Measurements from ENCODE around the gene DISP3. TPM values are rescaled to one million over a fixed set of nuclear protein-coding genes. Genes with fewer than 3 reads are reported as not detected.

Gene DISP3
- total and polyA plus RNA-seq, 9 of the 15 experiments (the other 6 are each of a cell fraction or from before 2014, with no cell fraction given): 0.03 to 0.19 (median 0.15) TPM; not detected in 5

GRCh38 chr1:11472741-11473140 lies 6.2 kb upstream of the DISP3 start (continued):
- TF ChIP-seq ZFP91 (CRISPR knock-in tag; IDR thresholded peaks at IDR 0.05) (no peak), IRF2 (CRISPR knock-in tag; IDR thresholded peaks at IDR 0.05) (no peak), ELF2 (CRISPR knock-in tag; IDR thresholded peaks at IDR 0.05) (no peak), ZNF584 (CRISPR knock-in tag; IDR thresholded peaks at IDR 0.05; ENCODE audit: low read depth) (no peak), TAF15 (IDR thresholded peaks at IDR 0.05; ENCODE audit: low read depth, low read length) (no peak), BHLHE40 (IDR thresholded peaks at IDR 0.05; ENCODE audit: low read length) (no peak), CBX3 (IDR thresholded peaks at IDR 0.05; ENCODE audit: borderline replicate concordance in 1 of 2, low read length in 2 of 2) (no peak), ZEB2 (IDR thresholded peaks at IDR 0.05) (no peak), NCOA1 (IDR thresholded peaks at IDR 0.05; ENCODE audit: low read depth) (no peak)

- WGBS (ENCODE audit: insufficient coverage, low coverage, missing lambda C conversion rate): under 1% methylated on average over 8 of the region's 8 CpGs
- in situ Hi-C loops (cut with MboI): no loop called here
- TF ChIP-seq ZNF277 (CRISPR knock-in tag; IDR thresholded peaks at IDR 0.05; ENCODE audit: borderline replicate concordance) (no peak), EHMT2 (IDR thresholded peaks at IDR 0.05) (peak; percentile 98), MYNN (IDR thresholded peaks at IDR 0.05) (0 out of 2 replicates have a peak, but pooled peaks have one; percentile 61), MYNN (CRISPR knock-in tag; IDR thresholded peaks at IDR 0.05) (0 out of 2 replicates have a peak, but pooled peaks have one; percentile 28)
Observed at GRCh38 chr1:11473491-11474034, 5.4 kb upstream of the DISP3 start.

More at GRCh38 chr1:11473491-11474034, 5.4 kb upstream of the DISP3 start:
- Histone ChIP-seq H4K20me1 (replicated peaks; ENCODE audit: control insufficient read depth, insufficient read depth, low read length) (peaks cover 17% of the 10 kb centered on the region), H3K9me3 (replicated peaks; ENCODE audit: control insufficient read depth, insufficient read depth, low read depth, low read length) (no peaks in the 10 kb centered on the region), H3K9ac (ENCODE audit: insufficient read depth in 1 of 2, low read depth in 2 of 2, low read length in 2 of 2) (no peak overlapping the region), H2AFZ (ENCODE audit: low read depth, low read length) (no peak overlapping the region), H3K79me2 (ENCODE audit: control insufficient read depth, insufficient read depth, low read length) (no peaks in the 10 kb centered on the region), H3K4me1 (replicated peaks in 1 of 2; ENCODE audit: control insufficient read depth in 2 of 2, insufficient read depth in 2 of 2, low read length in 2 of 2) (peaks cover 0 to 4% of the 10 kb centered on the region in 2 experiments; a peak in 2 of 5 replicates), H3K4me2 (ENCODE audit: insufficient read depth, low read length) (no peak overlapping the region), H3K9me1 (ENCODE audit: control insufficient read depth, insufficient read depth, low read length) (no peaks in the 10 kb centered on the region), H3K4me3 (no peak overlapping the region), H3K36me3 (ENCODE audit: control insufficient read depth, insufficient read depth, low read length) (no peaks in the 10 kb centered on the region), H3K27me3 (ENCODE audit: control insufficient read depth in 2 of 2, insufficient read depth in 2 of 2, low read length in 2 of 2) (no peaks in the 10 kb centered on the region; a peak in 2 of 5 replicates), H3K27ac (ENCODE audit: extremely low read depth, low read depth, low read length) (no peak overlapping the region)
- DNase-seq (ENCODE audit: extremely low read depth in 1 of 4, low spot score in 3 of 4) (peak; percentile 53 to 76 (median 73)), ATAC-seq (peak; percentile 73), FAIRE-seq (peak; percentile 57)
- BruUV-seq (replicated peaks): no TSS peak
- intact Hi-C loops (cut with micrococcal nuclease): loop anchor here (5.0 kb wide), 1 partner anchor 169 kb away; no protein-coding TSS in a partner anchor
- ChIA-PET CTCF (ENCODE audit: low intra/inter-chr PET ratio) (interaction anchor here (1.1 kb wide), 1 partner anchor 169 kb away, joined by 3 read pairs; no protein-coding TSS in a partner anchor), POLR2A (interaction anchor here (0.7 to 1.5 kb wide), 3 partner anchors 14 to 202 kb away, joined by 4 to 5 read pairs (median 4); no protein-coding TSS in a partner anchor)
